ENCODE data around the gene CLEC7A. TPM values are rescaled to one million over a fixed set of nuclear protein-coding genes. Genes with fewer than 3 reads are reported as not detected.

CLEC7A gene
- total RNA-seq, 2 experiments from 2014 or later, result 2.5 to 3.7 TPM

- peaks cover 13% of the 10 kb centered on the region for H3K4me1 ChIP-seq (ENCODE audit: insufficient read depth, low read length)
- ATAC-seq (ENCODE audit: poor library complexity) (no peak), DNase-seq (no peak)
- ChIA-PET POLR2A (interaction anchor here (0.6 kb wide), 1 partner anchor 381 kb away, joined by 3 read pairs; no protein-coding TSS in a partner anchor), CTCF (interaction anchor here (1.1 to 2.6 kb wide), 2 partner anchors 12 to 35 kb away, joined by 4 to 14 read pairs; no protein-coding TSS in a partner anchor)
- Mint-ChIP-seq H3K4me1 (ENCODE audit: low read depth) (peaks cover 9% of the 10 kb centered on the region), H3K9me3 (no peaks in the 10 kb centered on the region), H3K36me3 (ENCODE audit: low read depth) (no peaks in the 10 kb centered on the region), H3K27ac (no peak overlapping the region), H3K27me3 (peaks cover 19% of the 10 kb centered on the region), H3K4me3 (peak overlapping the region; percentile 95)
- H3K9me3 ChIP-seq (ENCODE audit: control insufficient read depth in 1 of 2, insufficient read depth in 1 of 2, low read length in 2 of 2), result no peaks in the 10 kb centered on the region
- no peak for TF ChIP-seq CTCF (IDR thresholded peaks at IDR 0.05)
- no peaks in the 10 kb centered on the region for H3K36me3 ChIP-seq (ENCODE audit: insufficient read depth, low read length)
- intact Hi-C loops (cut with DNase I, micrococcal nuclease), result loop anchor here (1.0 to 10.0 kb wide), 5 partner anchors 36 to 1333 kb away; partner anchors contain the start of gene GABARAPL1 (in 1 of the 2)
- H3K27me3 ChIP-seq (ENCODE audit: control insufficient read depth in 1 of 2, insufficient read depth in 2 of 2, low read length in 2 of 2), result peaks cover 0 to 2% of the 10 kb centered on the region in 2 experiments
- no peak overlapping the region for H3K27ac ChIP-seq (ENCODE audit: low read depth in 1 of 2, low read length in 2 of 2)
- H3K4me3 ChIP-seq (ENCODE audit: low read length), result peak overlapping the region; percentile 63
Measured at GRCh38 chr12:10154145-10154496, 24.1 kb upstream of the CLEC7A start.

- peak; percentile 78 for ATAC-seq (ENCODE audit: poor library complexity)
- peaks cover 9% of the 10 kb centered on the region for H3K4me1 Mint-ChIP-seq (ENCODE audit: low read depth)
- H3K27me3 ChIP-seq (ENCODE audit: control insufficient read depth in 1 of 2, insufficient read depth in 2 of 2, low read length in 2 of 2), result peaks cover 0 to 2% of the 10 kb centered on the region in 2 experiments
- DNase-seq, result peak; percentile 22 to 79 (median 41)
- peaks cover 19% of the 10 kb centered on the region for H3K27me3 Mint-ChIP-seq
- H3K9me3 Mint-ChIP-seq, result no peaks in the 10 kb centered on the region
- peak overlapping the region; percentile 54 for H3K27ac Mint-ChIP-seq
- peaks cover 13% of the 10 kb centered on the region for H3K4me1 ChIP-seq (ENCODE audit: insufficient read depth, low read length)
- no peaks in the 10 kb centered on the region for H3K9me3 ChIP-seq (ENCODE audit: control insufficient read depth in 1 of 2, insufficient read depth in 1 of 2, low read length in 2 of 2)
- H3K4me3 Mint-ChIP-seq, result peak overlapping the region; percentile 95
- no peak overlapping the region for H3K27ac ChIP-seq (ENCODE audit: low read depth in 1 of 2, low read length in 2 of 2)
- POLR2A ChIA-PET, result interaction anchor here (0.5 to 1.5 kb wide), 3 partner anchors 16 to 212 kb away, joined by 3 to 4 read pairs (median 4); no protein-coding TSS in a partner anchor
- H3K36me3 Mint-ChIP-seq (ENCODE audit: low read depth), result no peaks in the 10 kb centered on the region
- peak overlapping the region; percentile 63 for H3K4me3 ChIP-seq (ENCODE audit: low read length)
- intact Hi-C loops (cut with DNase I, micrococcal nuclease), result loop anchor here (1.0 to 10.0 kb wide), 6 partner anchors 37 to 1334 kb away; partner anchors contain the start of gene GABARAPL1 (in 1 of the 2)
- TF ChIP-seq CTCF (IDR thresholded peaks at IDR 0.05), result peak; percentile 93
- CTCF ChIA-PET, result interaction anchor here (0.6 to 2.6 kb wide), 22 partner anchors 10 to 1496 kb away, joined by 3 to 14 read pairs (median 4); partner anchors contain the start of gene CLEC7A
- no peaks in the 10 kb centered on the region for H3K36me3 ChIP-seq (ENCODE audit: insufficient read depth, low read length)
Measured at GRCh38 chr12:10153271-10154144, 23.5 kb upstream of the CLEC7A start.

GRCh38 chr12:10151621-10152020 is 21.6 kb upstream of the CLEC7A start:
- H3K36me3 Mint-ChIP-seq (ENCODE audit: low read depth), result no peaks in the 10 kb centered on the region
- Histone ChIP-seq H3K27me3 (ENCODE audit: control insufficient read depth in 1 of 2, insufficient read depth in 2 of 2, low read length in 2 of 2) (peaks cover 0 to 2% of the 10 kb centered on the region in 2 experiments), H3K4me3 (ENCODE audit: low read length) (no peak overlapping the region), H3K4me1 (ENCODE audit: insufficient read depth, low read length) (peaks cover 13% of the 10 kb centered on the region), H3K27ac (ENCODE audit: low read depth in 1 of 2, low read length in 2 of 2) (no peak overlapping the region), H3K36me3 (ENCODE audit: insufficient read depth, low read length) (no peaks in the 10 kb centered on the region), H3K9me3 (ENCODE audit: control insufficient read depth in 1 of 2, insufficient read depth in 1 of 2, low read length in 2 of 2) (peaks cover 0 to 2% of the 10 kb centered on the region in 2 experiments)
- peaks cover 19% of the 10 kb centered on the region for H3K27me3 Mint-ChIP-seq
- DNase-seq (no peak), ATAC-seq (ENCODE audit: poor library complexity) (no peak)
- H3K4me1 Mint-ChIP-seq (ENCODE audit: low read depth), result peaks cover 9% of the 10 kb centered on the region
- ChIA-PET CTCF (interaction anchor here (0.6 to 2.6 kb wide), 2 partner anchors 14 to 38 kb away, joined by 5 to 14 read pairs; no protein-coding TSS in a partner anchor), POLR2A (no interaction called here)
- intact Hi-C loops (cut with DNase I, micrococcal nuclease), result loop anchor here (2.0 to 10.0 kb wide), 5 partner anchors 61 to 1336 kb away; partner anchors contain the start of gene GABARAPL1 (in 1 of the 2)
- H3K9me3 Mint-ChIP-seq, result no peaks in the 10 kb centered on the region
- H3K27ac Mint-ChIP-seq, result no peak overlapping the region
- H3K4me3 Mint-ChIP-seq, result no peak overlapping the region
- no peak for TF ChIP-seq CTCF (IDR thresholded peaks at IDR 0.05)

Measured in CD4-positive, alpha-beta T cell (primary cell).